Tongue (tissue), 2 donors: ENCODE measurements around the gene TMEM254. TPM values are rescaled to one million over a fixed set of nuclear protein-coding genes. Genes with fewer than 3 reads are reported as not detected.
"Not testable (repeated sequence)": the region's sequence is repeated elsewhere in the genome, so short reads cannot be mapped to it uniquely, and the experiment has no call there.

Source experiments
- DNase-seq: peaks from one replicate; pipeline ENCODE4 v3.0.0-alpha.2; 2015
- total RNA-seq: library from RNA; depleted of rRNA; stranded (reverse); fragments of >200 nt; gene quantifications from one replicate; pipeline ENCODE4 v1.2.3, GENCODE V29; 2014

Gene TMEM254
- total RNA-seq, 1 donor from 2014 or later = 7.3 TPM

DNA sequence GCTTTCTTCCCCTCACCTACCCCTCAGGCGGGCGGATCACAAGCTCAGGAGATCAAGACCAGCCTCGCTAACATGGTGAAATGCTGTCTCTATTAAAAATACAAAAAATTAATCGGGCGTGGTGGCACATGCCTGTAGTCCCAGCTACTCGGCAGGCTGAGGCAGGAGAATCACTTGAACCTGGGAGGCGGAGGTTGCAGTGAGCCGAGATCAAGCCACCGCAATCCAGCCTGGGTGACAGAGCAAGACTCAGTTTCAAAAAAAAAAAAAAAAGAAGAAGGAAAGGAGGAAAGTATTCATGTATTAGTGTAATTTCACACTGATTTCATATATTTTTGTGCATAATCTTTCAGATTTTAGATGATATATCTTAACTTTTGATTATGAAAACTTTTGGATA is 55.2 kb downstream of the TMEM254 start:
- not testable (repeated sequence) for DNase-seq

DNA sequence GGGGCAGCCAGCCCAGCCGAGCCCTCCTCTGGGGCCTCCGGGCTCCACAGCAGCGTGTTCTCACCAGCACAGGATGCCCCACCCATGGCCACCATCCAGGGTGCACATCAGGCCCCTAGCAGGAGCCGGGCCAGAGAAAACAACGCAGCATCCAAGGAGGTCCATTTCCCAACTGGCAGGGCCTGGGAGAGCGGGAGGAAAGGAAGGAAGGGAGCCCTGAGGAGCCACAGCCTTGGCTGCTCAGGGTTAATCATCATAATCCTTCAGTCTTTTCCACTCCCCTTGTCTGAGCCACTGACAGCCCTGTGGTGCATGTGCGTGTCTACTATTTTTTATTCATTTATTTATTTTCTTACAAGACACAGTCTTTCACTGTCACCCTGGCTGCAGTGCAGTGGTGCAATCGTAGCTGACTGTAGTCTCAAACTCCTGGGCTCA is 57.7 kb downstream of the TMEM254 start:
- DNase-seq = peak; percentile 85

DNA sequence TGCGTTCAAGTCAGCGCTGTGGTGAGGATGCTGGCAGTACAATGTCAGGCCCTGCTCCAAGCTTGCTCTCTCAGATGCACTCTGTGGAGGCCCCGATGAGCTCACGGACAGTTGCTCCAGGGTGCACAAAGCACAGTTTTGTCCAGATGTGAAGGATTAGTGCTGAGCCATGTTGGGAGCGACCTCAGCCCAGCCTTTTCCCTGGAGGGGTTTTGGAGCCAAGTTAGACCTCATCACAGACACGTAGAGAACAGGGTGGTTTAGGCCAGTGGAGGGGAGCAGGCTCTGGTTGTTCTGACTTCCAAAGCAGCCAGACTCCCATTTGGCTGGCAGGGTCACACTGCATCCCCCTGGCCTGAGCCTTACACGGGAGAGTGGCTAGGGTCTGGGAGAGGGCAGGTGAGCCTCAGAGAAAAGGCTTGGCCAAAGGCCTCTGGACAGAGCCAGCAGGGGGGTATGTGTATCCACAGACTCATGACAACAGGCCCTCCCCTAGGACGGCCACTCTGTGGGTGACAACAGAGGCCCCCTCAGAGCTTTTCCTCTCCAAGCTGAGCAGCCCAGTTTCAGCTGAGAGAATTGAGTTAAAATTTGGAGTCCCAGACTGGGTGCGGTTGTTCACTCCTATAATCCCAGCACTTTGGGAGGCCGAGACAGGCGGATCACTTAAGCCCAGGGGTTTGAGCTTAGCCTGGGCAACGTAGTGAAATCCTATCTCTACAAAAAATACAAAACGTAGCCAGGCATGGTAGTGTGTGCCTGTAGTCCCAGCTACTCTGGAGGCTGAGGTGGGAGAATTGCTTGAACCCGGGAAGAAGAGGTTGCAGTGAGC is 58.8 kb downstream of the TMEM254 start:
- peak; percentile 89 for DNase-seq

DNA sequence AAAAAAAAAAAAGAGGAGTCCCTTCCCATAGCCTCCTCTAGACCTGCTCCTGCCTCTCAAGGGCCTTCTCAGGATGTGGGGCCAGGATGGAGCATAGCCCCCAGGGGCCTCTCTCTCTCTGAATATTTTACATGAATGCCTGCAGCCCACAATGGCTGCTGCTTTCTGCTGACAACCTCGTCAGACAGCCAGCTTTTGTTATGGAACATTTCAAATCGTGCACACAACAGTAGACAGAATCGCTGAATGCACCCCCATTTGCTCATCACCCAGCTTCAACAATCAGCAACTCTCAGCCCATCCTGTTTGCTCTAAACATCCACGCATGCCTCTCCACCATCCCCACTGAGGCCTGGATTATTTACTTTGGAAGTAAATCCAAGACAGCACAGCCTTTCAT is 59.5 kb downstream of the TMEM254 start:
- DNase-seq = peak; percentile 52

DNA sequence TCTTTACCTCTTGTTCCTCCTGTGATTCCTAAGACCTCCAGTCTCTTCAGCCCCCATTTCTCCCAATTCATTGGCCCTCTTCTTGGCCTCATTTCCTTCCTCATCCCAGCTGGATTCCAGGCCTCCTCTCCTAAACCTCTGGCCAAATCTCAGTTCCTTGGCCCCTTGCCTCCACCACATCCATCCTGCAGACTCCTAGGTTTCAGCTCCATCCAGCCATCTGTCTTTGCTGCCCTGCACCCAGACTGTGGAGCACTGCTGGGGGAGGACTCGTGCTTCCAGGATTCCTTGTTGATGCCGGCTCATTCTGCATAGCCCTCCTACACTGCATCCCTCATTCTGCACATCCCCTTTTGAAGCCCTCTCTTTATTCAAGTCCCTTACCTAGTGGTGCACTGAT is 60.8 kb downstream of the TMEM254 start:
- no peak for DNase-seq

DNA sequence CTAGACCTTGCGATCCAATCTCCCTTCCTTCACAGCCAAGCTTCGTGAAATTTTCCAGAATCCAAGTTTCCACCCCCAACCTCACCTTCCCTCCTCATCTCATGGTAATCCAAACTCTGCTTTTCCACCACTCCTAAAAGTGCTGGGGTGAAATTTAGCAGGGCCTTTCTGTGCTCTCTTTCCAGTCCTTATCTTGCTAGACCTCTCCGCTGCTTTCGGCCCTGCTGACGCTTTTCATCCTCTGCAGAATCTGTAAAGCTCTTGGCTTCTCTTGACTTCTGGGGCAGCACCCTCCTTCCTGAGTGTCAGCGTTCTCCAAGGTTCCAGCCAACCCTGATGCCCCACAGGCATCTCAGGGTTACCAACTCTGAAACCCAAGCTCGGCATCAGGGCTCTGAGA is 61.8 kb downstream of the TMEM254 start:
- DNase-seq = no peak

DNA sequence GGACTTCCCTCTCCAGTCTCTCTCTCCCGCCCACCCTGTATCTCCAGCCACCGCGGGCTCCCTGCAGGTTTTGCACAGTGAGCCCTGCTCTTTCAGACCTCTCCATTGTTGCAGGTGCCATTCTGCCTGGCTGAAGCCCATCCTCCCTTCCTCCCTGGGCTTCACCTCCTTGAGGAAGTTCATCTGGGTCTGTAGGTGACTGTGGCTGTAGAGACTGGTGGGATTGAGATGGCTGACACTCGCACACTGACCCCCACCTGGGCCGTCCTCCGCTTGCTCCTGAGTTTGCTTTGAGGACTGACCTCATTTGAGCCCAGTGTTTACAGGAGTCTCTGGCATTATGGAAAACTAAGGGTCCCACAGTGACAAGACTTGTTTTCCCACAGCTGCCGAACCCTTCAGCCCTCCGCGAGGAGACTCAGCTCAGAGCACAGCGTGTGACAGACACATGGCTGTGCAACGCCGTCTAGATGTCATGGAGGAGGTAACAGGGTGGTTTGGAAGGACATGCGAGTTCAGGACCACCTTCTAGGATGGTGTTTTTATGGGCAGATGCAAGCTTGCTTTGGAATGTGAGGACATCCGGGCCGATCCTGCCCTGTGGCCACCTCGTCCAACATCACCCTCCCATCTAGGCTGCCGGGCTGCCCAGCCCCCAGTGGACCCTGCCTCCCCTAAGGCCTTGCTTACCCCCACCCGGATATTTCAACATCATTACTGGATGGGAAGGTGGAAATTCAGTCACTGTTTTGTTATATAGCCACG is 63.4 kb downstream of the TMEM254 start:
- DNase-seq = no peak

Other genes starting within 250 kb of the TMEM254 start
- 1.2 TPM for gene SFTPD, start 129.6 kb upstream of the TMEM254 start, total RNA-seq
- 31.2 TPM for gene PLAC9, start 54.1 kb downstream of the TMEM254 start, total RNA-seq
- gene ANXA11, start 126.9 kb downstream of the TMEM254 start, total RNA-seq = 78.5 TPM
- 0.31 TPM for gene MAT1A, start 211.0 kb downstream of the TMEM254 start, total RNA-seq